ENCODE measurements around the gene POU2F3.

DNA sequence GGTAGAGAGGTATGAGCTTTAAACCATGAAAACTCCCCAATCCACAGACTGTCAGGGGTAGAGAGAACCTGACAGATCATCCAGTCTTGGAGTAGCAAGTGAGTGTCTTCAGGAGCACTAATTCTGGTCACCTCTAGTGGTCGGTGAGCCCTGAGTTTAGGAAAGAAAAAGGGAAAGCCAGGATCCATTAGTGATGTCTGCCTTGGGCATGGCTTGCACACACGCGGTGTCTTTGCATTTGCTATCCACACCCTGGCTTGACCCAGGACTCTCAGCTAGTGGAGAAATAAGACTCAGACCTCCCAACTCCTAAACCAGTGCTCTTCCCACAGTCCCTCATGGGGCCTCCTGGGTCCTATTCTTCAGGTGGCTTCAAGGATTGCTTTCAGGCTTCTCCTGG, 19.3 kb downstream of the POU2F3 start:
- TF ChIP-seq POLR2A (IDR thresholded peaks at IDR 0.05; ENCODE audit: low read length) (no peak), GATA1 (IDR thresholded peaks at IDR 0.05; ENCODE audit: low read depth, low read length) (no peak)

Measured in erythroblast (primary cell).